Kidney epithelial cell (primary cell): ENCODE measurements around the gene UGT1A8. TPM values are rescaled to one million over a fixed set of nuclear protein-coding genes. Genes with fewer than 3 reads are reported as not detected.

Experiments used
- DNase-seq: peaks from one replicate; pipeline ENCODE4 v3.0.0-alpha.2; 2010; ENCODE audit warnings: low read depth
- H3K27me3 ChIP-seq: 2 replicates; pipeline ENCODE4 v1.6.0; 2011; ENCODE audit warnings: low read length; ENCODE audit not compliant: control insufficient read depth, insufficient read depth
- H3K36me3 ChIP-seq: 2 replicates; pipeline ENCODE4 v1.5.1; 2011; ENCODE audit warnings: low read length; ENCODE audit not compliant: control insufficient read depth, insufficient read depth
- H3K4me3 ChIP-seq: 2 replicates; pipeline ENCODE4 v1.5.1; 2011; ENCODE audit warnings: low read depth, mild to moderate bottlenecking, control low read depth, low read length
- CTCF ChIP-seq: IDR thresholded peaks from 2 replicates; pipeline ENCODE4 v1.5.1; 2011; ENCODE audit warnings: mild to moderate bottlenecking, moderate library complexity, low read length, control low read depth, inconsistent platforms; ENCODE audit not compliant: insufficient read depth, poor library complexity, severe bottlenecking
- total RNA-seq: library from RNA; depleted of rRNA; stranded (reverse); fragments of >200 nt; gene quantifications from 2 replicates; pipeline ENCODE4 v1.2.3, GENCODE V29; 2015

Gene UGT1A8
- total RNA-seq, 1 donor from 2014 or later: not detected

GRCh38 chr2:233764264-233764663, 146.8 kb downstream of the UGT1A8 start:
- H3K27me3 ChIP-seq: no peaks in the 10 kb centered on the region
- H3K36me3 ChIP-seq: no peaks in the 10 kb centered on the region
- H3K4me3 ChIP-seq: no peak overlapping the region
- DNase-seq: peak; percentile 16
- TF ChIP-seq CTCF: no peak

- Histone ChIP-seq H3K27me3 (no peaks in the 10 kb centered on the region), H3K4me3 (no peak overlapping the region), H3K36me3 (no peaks in the 10 kb centered on the region)
- no peak for DNase-seq
- TF ChIP-seq CTCF: no peak
Observed at GRCh38 chr2:233764761-233765160, 147.3 kb downstream of the UGT1A8 start.

- no peak for DNase-seq
- no peaks in the 10 kb centered on the region for H3K27me3 ChIP-seq
- no peak overlapping the region for H3K4me3 ChIP-seq
- no peaks in the 10 kb centered on the region for H3K36me3 ChIP-seq
- TF ChIP-seq CTCF: no peak
Observed at GRCh38 chr2:233766416-233766815, 149.0 kb downstream of the UGT1A8 start.

- no peak for TF ChIP-seq CTCF
- H3K36me3 ChIP-seq: no peaks in the 10 kb centered on the region
- H3K4me3 ChIP-seq: no peak overlapping the region
Observed at GRCh38 chr2:233768076-233768475, 150.6 kb downstream of the UGT1A8 start.

GRCh38 chr2:233769260-233769659, 151.8 kb downstream of the UGT1A8 start:
- DNase-seq: no peak

More at GRCh38 chr2:233768076-233768475, 150.6 kb downstream of the UGT1A8 start:
- no peaks in the 10 kb centered on the region for H3K27me3 ChIP-seq
- DNase-seq: no peak

More at GRCh38 chr2:233769260-233769659, 151.8 kb downstream of the UGT1A8 start:
- Histone ChIP-seq H3K36me3 (no peaks in the 10 kb centered on the region), H3K4me3 (no peak overlapping the region), H3K27me3 (no peaks in the 10 kb centered on the region)
- TF ChIP-seq CTCF: no peak
